C4-2B (cell line): ENCODE data around the gene LLCFC1.

Experiments
- H3K27ac ChIP-seq: fragments of 450-650 bp; 2 replicates; pipeline ENCODE4 v1.5.1; 2017
- ZFX ChIP-seq: fragments of 450-650 bp; IDR thresholded peaks from 2 replicates; pipeline ENCODE4 v1.6.1; 2017
- TF ChIP-seq, protein P1 (sequence below): fragments of 450-650 bp; conservative IDR thresholded peaks from 2 replicates; pipeline ENCODE4 v1.5.1; 2017; ENCODE audit warnings: mild to moderate bottlenecking

Gene LLCFC1

DNA sequence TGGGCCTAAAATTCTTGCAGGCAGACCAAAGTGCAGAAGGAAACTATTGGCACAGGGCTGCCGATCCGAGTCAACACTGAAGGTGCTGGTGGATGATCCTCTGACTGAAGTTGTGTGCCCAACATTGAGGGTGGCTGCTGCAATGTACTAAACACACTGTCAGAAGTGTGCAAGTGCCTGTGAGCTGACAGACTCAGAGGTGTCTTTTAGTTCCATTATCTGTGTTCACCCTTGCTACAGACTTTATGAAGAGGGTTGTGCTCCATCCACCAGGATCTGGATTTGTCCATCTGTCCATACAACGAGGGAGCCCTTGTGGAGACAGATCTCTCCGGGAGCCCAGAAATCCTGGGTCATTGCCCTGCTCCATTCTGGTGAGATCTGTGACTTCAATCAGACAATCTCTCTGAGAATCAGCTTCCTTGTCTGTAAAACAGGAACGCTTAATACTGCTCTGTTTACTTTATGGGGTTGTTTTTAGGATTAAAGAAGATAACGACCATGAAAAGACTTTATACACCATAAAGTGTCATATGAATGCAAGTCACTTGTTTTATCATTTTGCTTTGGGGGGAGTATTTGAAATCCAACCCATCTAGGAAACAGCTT lies 44.2 kb upstream of the LLCFC1 start:
- peak overlapping the region; percentile 93 for H3K27ac ChIP-seq
- no peak for TF ChIP-seq ZFX
- TF ChIP-seq, protein P1, sequence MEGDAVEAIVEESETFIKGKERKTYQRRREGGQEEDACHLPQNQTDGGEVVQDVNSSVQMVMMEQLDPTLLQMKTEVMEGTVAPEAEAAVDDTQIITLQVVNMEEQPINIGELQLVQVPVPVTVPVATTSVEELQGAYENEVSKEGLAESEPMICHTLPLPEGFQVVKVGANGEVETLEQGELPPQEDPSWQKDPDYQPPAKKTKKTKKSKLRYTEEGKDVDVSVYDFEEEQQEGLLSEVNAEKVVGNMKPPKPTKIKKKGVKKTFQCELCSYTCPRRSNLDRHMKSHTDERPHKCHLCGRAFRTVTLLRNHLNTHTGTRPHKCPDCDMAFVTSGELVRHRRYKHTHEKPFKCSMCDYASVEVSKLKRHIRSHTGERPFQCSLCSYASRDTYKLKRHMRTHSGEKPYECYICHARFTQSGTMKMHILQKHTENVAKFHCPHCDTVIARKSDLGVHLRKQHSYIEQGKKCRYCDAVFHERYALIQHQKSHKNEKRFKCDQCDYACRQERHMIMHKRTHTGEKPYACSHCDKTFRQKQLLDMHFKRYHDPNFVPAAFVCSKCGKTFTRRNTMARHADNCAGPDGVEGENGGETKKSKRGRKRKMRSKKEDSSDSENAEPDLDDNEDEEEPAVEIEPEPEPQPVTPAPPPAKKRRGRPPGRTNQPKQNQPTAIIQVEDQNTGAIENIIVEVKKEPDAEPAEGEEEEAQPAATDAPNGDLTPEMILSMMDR = no peak

- peak overlapping the region; percentile 93 for H3K27ac ChIP-seq
- TF ChIP-seq ZFX = no peak
- TF ChIP-seq, protein P1 = no peak
Measured at GRCh38 chr7:142896151-142896550, 43.1 kb upstream of the LLCFC1 start.

- TF ChIP-seq, protein P1 = no peak
- TF ChIP-seq ZFX = no peak
- H3K27ac ChIP-seq = peak overlapping the region; percentile 93
Measured at GRCh38 chr7:142896741-142897379, 42.4 kb upstream of the LLCFC1 start.

DNA sequence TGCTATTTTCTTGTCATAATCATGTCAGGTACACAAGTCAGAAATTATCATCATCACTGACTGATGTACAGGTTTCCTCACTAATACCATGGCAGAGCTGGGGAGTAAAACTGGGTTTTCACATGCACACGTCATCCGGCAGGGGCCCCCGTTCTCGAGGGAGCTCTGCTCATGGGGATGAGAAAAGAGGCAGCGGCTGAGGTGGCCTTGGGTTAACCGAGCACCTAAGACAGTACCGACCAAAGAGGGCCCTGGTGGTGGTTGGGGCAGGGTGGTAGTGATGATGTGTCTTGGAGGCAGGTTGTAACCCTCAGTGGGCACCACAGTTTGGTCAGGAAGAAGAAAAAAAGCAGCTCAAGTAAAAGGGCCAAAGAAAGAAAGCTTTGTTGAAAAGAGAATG lies 41.6 kb upstream of the LLCFC1 start:
- peak overlapping the region; percentile 93 for H3K27ac ChIP-seq
- no peak for TF ChIP-seq ZFX
- TF ChIP-seq, protein P1 = no peak

DNA sequence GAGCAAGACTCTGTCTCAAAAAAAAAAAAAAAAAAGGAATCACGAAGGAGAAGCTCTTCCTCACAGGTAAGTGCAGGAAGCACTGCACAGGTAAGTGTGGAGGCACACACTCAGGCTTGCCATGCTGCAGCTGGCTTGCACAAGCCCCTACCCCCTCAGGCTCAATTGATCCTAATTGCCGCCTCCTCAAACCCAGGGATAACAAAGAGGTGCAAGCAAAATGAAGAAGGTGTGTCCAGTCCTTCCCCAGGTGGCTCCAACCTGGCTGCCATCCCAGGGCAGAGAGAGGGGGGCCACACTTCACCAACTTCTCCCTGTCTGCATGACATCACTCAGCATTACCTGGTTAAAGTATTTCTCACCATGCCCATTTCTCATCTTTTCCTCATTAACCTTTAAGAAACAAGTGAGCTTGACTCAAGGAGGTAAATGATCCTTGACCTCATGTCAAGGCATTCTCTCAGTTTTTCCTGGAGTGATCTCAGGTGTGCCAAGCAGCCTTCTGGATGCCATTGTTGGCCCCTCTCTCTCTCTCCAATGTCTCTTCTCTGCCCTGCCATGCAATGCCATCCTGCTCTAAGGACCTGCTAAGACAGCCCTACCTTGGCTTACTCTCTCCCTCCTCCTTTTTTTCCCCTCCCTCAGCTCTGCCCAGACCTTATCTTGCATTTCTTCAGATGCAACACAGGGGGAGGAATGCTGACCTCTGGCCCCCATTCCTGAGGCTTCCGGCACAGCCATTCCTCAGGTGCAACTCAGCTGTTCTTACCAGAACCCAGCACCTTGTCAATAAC lies 40.7 kb upstream of the LLCFC1 start:
- TF ChIP-seq, protein P1 = no peak
- TF ChIP-seq ZFX = no peak
- H3K27ac ChIP-seq = peak overlapping the region; percentile 93

DNA sequence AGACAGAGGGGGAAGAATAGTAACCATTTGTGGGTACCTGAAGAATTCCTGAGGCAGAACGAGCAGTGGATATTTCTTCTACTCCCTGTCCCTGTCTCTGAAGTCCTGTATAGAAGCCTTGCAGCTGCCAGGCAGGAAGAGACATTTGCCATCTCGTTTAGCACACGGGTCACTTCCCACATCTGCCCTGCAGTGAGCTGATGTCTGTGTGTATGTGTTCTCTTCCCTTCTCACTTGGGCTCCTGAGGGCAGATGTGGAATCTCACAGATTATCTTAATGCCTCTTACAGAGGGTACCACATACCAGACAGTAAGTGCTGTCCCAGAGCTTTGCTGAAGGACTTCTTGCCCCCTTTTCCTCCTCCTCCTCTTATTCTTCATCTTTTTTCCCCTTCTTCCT lies 39.6 kb upstream of the LLCFC1 start:
- peak overlapping the region; percentile 93; the same call in 1 of the 2 replicates for H3K27ac ChIP-seq
- TF ChIP-seq, protein P1 = no peak
- no peak for TF ChIP-seq ZFX
